Smooth muscle cell (in vitro differentiated cells): ENCODE measurements around the gene REC114. TPM values are rescaled to one million over a fixed set of nuclear protein-coding genes. Genes with fewer than 3 reads are reported as not detected.

ENCODE experiments used
- DNase-seq: peaks from one replicate; lab custom pipeline; 2025; ENCODE audit not compliant: unreplicated experiment; lab: John Stamatoyannopoulos, UW
- H2AFZ ChIP-seq: fragments of 200-600 bp; sonication (generic); 2 replicates; pipeline ENCODE4 v1.6.0; 2016; ENCODE audit warnings: antibody characterized with exemption, low read depth, mild to moderate bottlenecking
- H3F3A ChIP-seq: fragments of 200-600 bp; sonication (generic); 2 replicates; pipeline ENCODE4 v1.6.0; 2017; ENCODE audit warnings: antibody characterized with exemption, low read depth
- H3K27ac ChIP-seq: fragments of 200-600 bp; sonication (generic); 2 replicates; pipeline ENCODE4 v1.5.1; 2016; ENCODE audit warnings: low read depth, mild to moderate bottlenecking
- H3K27me3 ChIP-seq: fragments of 200-600 bp; sonication (generic); 2 replicates; pipeline ENCODE4 v1.6.1; 2016; ENCODE audit warnings: low read depth, mild to moderate bottlenecking
- H3K36me3 ChIP-seq: fragments of 200-600 bp; sonication (generic); 2 replicates; pipeline ENCODE4 v1.5.1; 2016; ENCODE audit warnings: low read depth
- H3K4me1 ChIP-seq: fragments of 200-600 bp; sonication (generic); 2 replicates; pipeline ENCODE4 v1.5.1; 2016; ENCODE audit warnings: low read depth
- H3K4me2 ChIP-seq: fragments of 200-600 bp; sonication (generic); 2 replicates; pipeline ENCODE4 v1.6.0; 2016; ENCODE audit warnings: mild to moderate bottlenecking
- H3K4me3 ChIP-seq: fragments of 200-600 bp; sonication (generic); 2 replicates; pipeline ENCODE4 v1.5.1; 2016; ENCODE audit warnings: mild to moderate bottlenecking
- H3K79me2 ChIP-seq: fragments of 200-600 bp; sonication (generic); 2 replicates; pipeline ENCODE4 v1.6.0; 2016; ENCODE audit warnings: low read depth, mild to moderate bottlenecking
- H3K9ac ChIP-seq: fragments of 200-600 bp; sonication (generic); 2 replicates; pipeline ENCODE4 v1.6.0; 2016; ENCODE audit warnings: low read depth
- H3K9me3 ChIP-seq: fragments of 200-600 bp; sonication (generic); replicated peaks from 2 replicates; pipeline ENCODE4 v1.5.1; 2016; ENCODE audit warnings: low read depth
- H4K20me1 ChIP-seq: fragments of 200-600 bp; sonication (generic); 2 replicates; pipeline ENCODE4 v1.6.0; 2016; ENCODE audit warnings: low read depth
- CTCF ChIP-seq: fragments of 200-600 bp; sonication (generic); IDR thresholded peaks from 2 replicates; pipeline ENCODE4 v1.5.1; 2017; ENCODE audit warnings: borderline replicate concordance, mild to moderate bottlenecking, antibody characterized with exemption; ENCODE audit not compliant: insufficient read depth, poor library complexity, severe bottlenecking
- WGBS: methylation state at CpG from one replicate; pipeline ENCODE4 v1.1.7; 2016; ENCODE audit warnings: low lambda C conversion rate; 5-methylcytosine and 5-hydroxymethylcytosine counted together
- polyA plus RNA-seq: library from polyadenylated mRNA; unstranded; fragments of >200 nt; fragmentation: Nextera tagmentation; extraction: Ambion mirVana; gene quantifications from 2 replicates; pipeline ENCODE4 v1.2.1, GENCODE V29; 2016
- total RNA-seq: library from RNA; depleted of rRNA; stranded (reverse); fragments of >200 nt; gene quantifications from 2 replicates; pipeline ENCODE4 v1.2.3, GENCODE V29; 2014

Gene REC114
- total and polyA plus RNA-seq, 2 experiments from 2014 or later, result not detected

GRCh38 chr15:73488698-73489097 is 45.7 kb downstream of the REC114 start:
- no peaks in the 10 kb centered on the region for H3K9me3 ChIP-seq
- no peak for TF ChIP-seq CTCF
- peaks cover 20% of the 10 kb centered on the region for H3K27me3 ChIP-seq

GRCh38 chr15:73493922-73494321 is 51.0 kb downstream of the REC114 start:
- WGBS, result 94% methylated on average over 2 of the region's 2 CpGs
- Histone ChIP-seq H3K4me1 (no peaks in the 10 kb centered on the region), H3K27ac (no peak overlapping the region), H4K20me1 (no peaks in the 10 kb centered on the region), H3K4me3 (no peak overlapping the region), H3K9me3 (no peaks in the 10 kb centered on the region), H3K4me2 (no peak overlapping the region), H3K9ac (no peak overlapping the region), H2AFZ (no peak overlapping the region), H3F3A (no peaks in the 10 kb centered on the region), H3K36me3 (no peaks in the 10 kb centered on the region), H3K79me2 (no peaks in the 10 kb centered on the region), H3K27me3 (peaks cover 24% of the 10 kb centered on the region)
- TF ChIP-seq CTCF, result no peak
- DNase-seq, result no peak

More at GRCh38 chr15:73488698-73489097, 45.7 kb downstream of the REC114 start:
- no peak overlapping the region for H3K4me3 ChIP-seq
- no peaks in the 10 kb centered on the region for H3K79me2 ChIP-seq
- H3K4me2 ChIP-seq, result no peak overlapping the region
- H2AFZ ChIP-seq, result no peak overlapping the region
- H3K9ac ChIP-seq, result no peak overlapping the region
- no peaks in the 10 kb centered on the region for H3K4me1 ChIP-seq
- H4K20me1 ChIP-seq, result no peaks in the 10 kb centered on the region
- DNase-seq, result no peak
- H3K27ac ChIP-seq, result no peak overlapping the region
- H3K36me3 ChIP-seq, result no peaks in the 10 kb centered on the region
- WGBS, result 93% methylated on average over 1 of the region's 1 CpG
- H3F3A ChIP-seq, result no peaks in the 10 kb centered on the region

- Histone ChIP-seq H3K27ac (no peak overlapping the region), H3K27me3 (peaks cover 22% of the 10 kb centered on the region), H3K9ac (no peak overlapping the region), H3K4me2 (peak overlapping the region; percentile 54), H3K36me3 (no peaks in the 10 kb centered on the region), H3F3A (no peaks in the 10 kb centered on the region), H3K4me3 (no peak overlapping the region), H3K9me3 (no peaks in the 10 kb centered on the region), H4K20me1 (no peaks in the 10 kb centered on the region), H2AFZ (peak overlapping the region; percentile 41), H3K79me2 (no peaks in the 10 kb centered on the region), H3K4me1 (no peaks in the 10 kb centered on the region)
- no peak for DNase-seq
- WGBS, result 37% methylated on average over 3 of the region's 3 CpGs
- TF ChIP-seq CTCF, result no peak
Measured at GRCh38 chr15:73495181-73495580, 52.2 kb downstream of the REC114 start.

- H3K4me1 ChIP-seq, result no peaks in the 10 kb centered on the region
- H3F3A ChIP-seq, result no peaks in the 10 kb centered on the region
- DNase-seq, result no peak
- H3K27ac ChIP-seq, result no peak overlapping the region
- no peak overlapping the region for H3K4me2 ChIP-seq
- no peaks in the 10 kb centered on the region for H3K9me3 ChIP-seq
- no peak overlapping the region for H3K9ac ChIP-seq
- H3K36me3 ChIP-seq, result no peaks in the 10 kb centered on the region
- no peak overlapping the region for H2AFZ ChIP-seq
- no peaks in the 10 kb centered on the region for H3K79me2 ChIP-seq
- no peak overlapping the region for H3K4me3 ChIP-seq
- TF ChIP-seq CTCF, result no peak
- no peaks in the 10 kb centered on the region for H4K20me1 ChIP-seq
- peaks cover 4% of the 10 kb centered on the region for H3K27me3 ChIP-seq
Measured at GRCh38 chr15:73500696-73501095, 57.7 kb downstream of the REC114 start.
